Liver (tissue), 9 donors: ENCODE data around the gene RASSF8. TPM values are rescaled to one million over a fixed set of nuclear protein-coding genes. Genes with fewer than 3 reads are reported as not detected.

ENCODE experiments used
- DNase-seq: peaks from one replicate; pipeline ENCODE4 v3.0.0-alpha.2; 2017; ENCODE audit warnings: low spot score
- H3K27ac ChIP-seq, 2 donors: one replicate each; pipeline ENCODE4 v1.7.0; 2013; ENCODE audit warnings: inconsistent platforms in 2 of 2, low read length in 2 of 2, control low read depth in 1 of 2, low read depth in 1 of 2, mild to moderate bottlenecking in 1 of 2
- H3K27me3 ChIP-seq, 4 donors: one replicate each; pipeline versions ENCODE4 v1.6.1 to v1.7.0; 2013; ENCODE audit warnings: low read length in 3 of 4, inconsistent platforms in 1 of 4, mild to moderate bottlenecking in 1 of 4, moderate library complexity in 1 of 4; ENCODE audit not compliant: control insufficient read depth in 4 of 4, insufficient read depth in 4 of 4
- H3K36me3 ChIP-seq, 4 donors: one replicate each; pipeline versions ENCODE4 v1.6.1 to v1.7.0; 2013; ENCODE audit warnings: low read length in 3 of 4, mild to moderate bottlenecking in 3 of 4, low read depth in 1 of 4, moderate library complexity in 1 of 4; ENCODE audit not compliant: control insufficient read depth in 4 of 4, insufficient read depth in 3 of 4
- H3K4me1 ChIP-seq, 4 donors: one replicate each; pipeline versions ENCODE4 v1.6.1 to v1.7.0; 2013; ENCODE audit warnings: low read length in 3 of 4, mild to moderate bottlenecking in 3 of 4, moderate library complexity in 1 of 4; ENCODE audit not compliant: control insufficient read depth in 4 of 4, insufficient read depth in 4 of 4
- H3K4me3 ChIP-seq, 3 donors: one replicate each; pipeline versions ENCODE4 v1.6.1 to v1.7.0; 2013; ENCODE audit warnings: low read length in 3 of 3, control low read depth in 1 of 3, low read depth in 1 of 3, mild to moderate bottlenecking in 1 of 3
- H3K9ac ChIP-seq, 2 donors: one replicate each; pipeline ENCODE4 v1.7.0; 2013; ENCODE audit warnings: low read length in 2 of 2, mild to moderate bottlenecking in 2 of 2, moderate library complexity in 2 of 2, control low read depth in 1 of 2, low read depth in 1 of 2
- H3K9me3 ChIP-seq, 4 donors: one replicate each; pipeline versions ENCODE4 v1.6.1 to v1.7.0; 2013; ENCODE audit warnings: low read length in 3 of 4; ENCODE audit not compliant: control insufficient read depth in 4 of 4
- EGR1 ChIP-seq, 2 donors: IDR thresholded peaks; 2 replicates each; pipeline ENCODE4 v1.6.1; 2016 to 2018; ENCODE audit warnings: antibody characterized with exemption in 2 of 2, low read depth in 2 of 2
- FOXA1 ChIP-seq: IDR thresholded peaks from 2 replicates; pipeline ENCODE4 v1.6.1; 2016; ENCODE audit warnings: antibody characterized with exemption
- FOXA2 ChIP-seq: IDR thresholded peaks from 2 replicates; pipeline ENCODE4 v1.6.1; 2016; ENCODE audit warnings: antibody characterized with exemption
- GABPA ChIP-seq, 2 donors: IDR thresholded peaks in 1 of 2; conservative IDR thresholded peaks in 1 of 2; 2 replicates each; pipeline ENCODE4 v1.6.1; 2016; ENCODE audit warnings: antibody characterized with exemption in 2 of 2, mild to moderate bottlenecking in 1 of 2, moderate library complexity in 1 of 2
- HNF4A ChIP-seq, 2 donors: conservative IDR thresholded peaks; 2 replicates each; pipeline ENCODE4 v1.6.1; 2016; ENCODE audit warnings: antibody characterized with exemption in 2 of 2, mild to moderate bottlenecking in 2 of 2
- HNF4G ChIP-seq: IDR thresholded peaks from 2 replicates; pipeline ENCODE4 v1.6.1; 2016; ENCODE audit warnings: antibody characterized with exemption
- JUND ChIP-seq, 2 donors: IDR thresholded peaks; 2 replicates each; pipeline ENCODE4 v1.6.1; 2016; ENCODE audit warnings: antibody characterized with exemption in 2 of 2
- NR2F2 ChIP-seq: IDR thresholded peaks from 2 replicates; pipeline ENCODE4 v1.6.1; 2016; ENCODE audit warnings: antibody characterized with exemption
- RAD21 ChIP-seq, 2 donors: IDR thresholded peaks; 2 replicates each; pipeline ENCODE4 v1.6.1; 2016; ENCODE audit warnings: antibody characterized with exemption in 2 of 2, mild to moderate bottlenecking in 2 of 2
- RXRA ChIP-seq, 2 donors: IDR thresholded peaks; 2 replicates each; pipeline ENCODE4 v1.6.1; 2017 to 2018; ENCODE audit warnings: antibody characterized with exemption in 2 of 2, mild to moderate bottlenecking in 1 of 2
- SP1 ChIP-seq: IDR thresholded peaks from 2 replicates; pipeline ENCODE4 v1.6.1; 2018; ENCODE audit warnings: antibody characterized with exemption, mild to moderate bottlenecking
- TAF1 ChIP-seq: conservative IDR thresholded peaks from 2 replicates; pipeline ENCODE4 v1.6.1; 2016; ENCODE audit warnings: antibody characterized with exemption, mild to moderate bottlenecking
- WGBS: extraction: QIAGEN DNeasy Blood & Tissue Kit; methylation state at CpG from one replicate; pipeline ENCODE4 v1.1.7; 2013; 5-methylcytosine and 5-hydroxymethylcytosine counted together
- polyA plus RNA-seq, 2 donors: library from polyadenylated mRNA; stranded (reverse) in 1 of 2; unstranded in 1 of 2; fragments of 200-250 nt in 1 of 2; fragments of >200 nt in 1 of 2; fragmentation: Nextera tagmentation in 1 of 2; extraction: Ambion mirVana in 1 of 2; gene quantifications; one replicate each; pipeline versions ENCODE4 v1.2.1 to v1.2.3, GENCODE V29; 2013 to 2015
- total RNA-seq, 2 donors: library from RNA; depleted of rRNA; stranded (reverse); fragments of >200 nt; gene quantifications; one replicate each; pipeline ENCODE4 v1.2.3, GENCODE V29; 2014
- TF ChIP-seq, protein P1 (sequence below): IDR thresholded peaks from 2 replicates; pipeline ENCODE4 v1.6.1; 2016; ENCODE audit warnings: antibody characterized with exemption, mild to moderate bottlenecking
- TF ChIP-seq, protein P2 (sequence below): IDR thresholded peaks from 2 replicates; pipeline ENCODE4 v1.6.1; 2016; ENCODE audit warnings: antibody characterized with exemption
- TF ChIP-seq, protein P3 (sequence below): IDR thresholded peaks from 2 replicates; pipeline ENCODE4 v1.6.1; 2016; ENCODE audit warnings: antibody characterized with exemption
- TF ChIP-seq, protein P4 (sequence below): IDR thresholded peaks from 2 replicates; pipeline ENCODE4 v1.6.1; 2016; ENCODE audit warnings: antibody characterized with exemption
- TF ChIP-seq, protein P5 (sequence below): fragments of 150-350 bp; IDR thresholded peaks from 2 replicates; pipeline ENCODE4 v1.5.1; 2017; ENCODE audit warnings: improper control_type of control experiment, low read depth, low read length; ENCODE audit not compliant: missing input control
- donor health status: healthy.
- donor health status: healthy.
- donor health status: healthy.
- donor health status: healthy.
- donor health status: healthy.

Gene RASSF8
- total and polyA plus RNA-seq, 4 donors: 1.7 to 9.4 (median 3.3) TPM

DNA sequence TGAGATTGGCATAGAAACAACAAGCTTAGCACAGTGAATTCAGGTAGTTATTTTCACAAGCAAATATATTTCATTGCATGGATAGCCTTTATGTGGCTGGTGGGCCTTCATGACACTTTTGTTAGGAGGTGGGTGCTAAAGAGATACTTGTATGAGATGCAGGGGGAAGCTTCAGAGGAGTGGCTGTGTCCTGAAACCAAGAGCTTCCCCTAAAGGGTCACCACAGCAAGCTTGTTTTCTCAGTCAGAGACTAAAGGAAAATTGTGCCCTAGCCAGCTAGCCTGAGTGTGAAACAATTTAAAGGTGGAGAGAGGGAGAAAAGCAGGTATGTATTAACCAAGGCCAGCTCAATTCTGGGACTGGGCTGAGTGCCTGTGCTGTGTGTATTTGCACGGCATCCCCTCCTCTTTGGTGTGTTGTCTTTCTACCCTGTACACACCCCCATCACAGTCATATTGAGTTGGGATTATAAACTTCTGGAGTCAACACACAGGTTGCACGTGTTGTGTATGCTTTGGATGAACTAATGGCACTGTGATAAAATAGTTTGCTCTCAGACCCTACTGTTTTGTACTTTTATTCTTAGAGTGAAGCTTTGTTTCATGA is 79.2 kb downstream of the RASSF8 start:
- TF ChIP-seq NR2F2 (no peak), JUND (IDR thresholded peaks at IDR 0.05) (no peak), HNF4G (no peak), SP1 (no peak), TAF1 (no peak), FOXA2 (no peak), RAD21 (IDR thresholded peaks at IDR 0.05) (no peak), GABPA (IDR thresholded peaks at IDR 0.05 in 1 of 2, conservative IDR thresholded peaks at IDR 0.05 in 1 of 2) (no peak), RXRA (IDR thresholded peaks at IDR 0.05) (no peak), FOXA1 (no peak), EGR1 (IDR thresholded peaks at IDR 0.05; ENCODE audit: low read depth in 2 of 2) (no peak)
- TF ChIP-seq, protein P1, sequence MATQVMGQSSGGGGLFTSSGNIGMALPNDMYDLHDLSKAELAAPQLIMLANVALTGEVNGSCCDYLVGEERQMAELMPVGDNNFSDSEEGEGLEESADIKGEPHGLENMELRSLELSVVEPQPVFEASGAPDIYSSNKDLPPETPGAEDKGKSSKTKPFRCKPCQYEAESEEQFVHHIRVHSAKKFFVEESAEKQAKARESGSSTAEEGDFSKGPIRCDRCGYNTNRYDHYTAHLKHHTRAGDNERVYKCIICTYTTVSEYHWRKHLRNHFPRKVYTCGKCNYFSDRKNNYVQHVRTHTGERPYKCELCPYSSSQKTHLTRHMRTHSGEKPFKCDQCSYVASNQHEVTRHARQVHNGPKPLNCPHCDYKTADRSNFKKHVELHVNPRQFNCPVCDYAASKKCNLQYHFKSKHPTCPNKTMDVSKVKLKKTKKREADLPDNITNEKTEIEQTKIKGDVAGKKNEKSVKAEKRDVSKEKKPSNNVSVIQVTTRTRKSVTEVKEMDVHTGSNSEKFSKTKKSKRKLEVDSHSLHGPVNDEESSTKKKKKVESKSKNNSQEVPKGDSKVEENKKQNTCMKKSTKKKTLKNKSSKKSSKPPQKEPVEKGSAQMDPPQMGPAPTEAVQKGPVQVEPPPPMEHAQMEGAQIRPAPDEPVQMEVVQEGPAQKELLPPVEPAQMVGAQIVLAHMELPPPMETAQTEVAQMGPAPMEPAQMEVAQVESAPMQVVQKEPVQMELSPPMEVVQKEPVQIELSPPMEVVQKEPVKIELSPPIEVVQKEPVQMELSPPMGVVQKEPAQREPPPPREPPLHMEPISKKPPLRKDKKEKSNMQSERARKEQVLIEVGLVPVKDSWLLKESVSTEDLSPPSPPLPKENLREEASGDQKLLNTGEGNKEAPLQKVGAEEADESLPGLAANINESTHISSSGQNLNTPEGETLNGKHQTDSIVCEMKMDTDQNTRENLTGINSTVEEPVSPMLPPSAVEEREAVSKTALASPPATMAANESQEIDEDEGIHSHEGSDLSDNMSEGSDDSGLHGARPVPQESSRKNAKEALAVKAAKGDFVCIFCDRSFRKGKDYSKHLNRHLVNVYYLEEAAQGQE: no peak
- TF ChIP-seq, protein P2, sequence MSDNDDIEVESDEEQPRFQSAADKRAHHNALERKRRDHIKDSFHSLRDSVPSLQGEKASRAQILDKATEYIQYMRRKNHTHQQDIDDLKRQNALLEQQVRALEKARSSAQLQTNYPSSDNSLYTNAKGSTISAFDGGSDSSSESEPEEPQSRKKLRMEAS: no peak
- TF ChIP-seq, protein P3, sequence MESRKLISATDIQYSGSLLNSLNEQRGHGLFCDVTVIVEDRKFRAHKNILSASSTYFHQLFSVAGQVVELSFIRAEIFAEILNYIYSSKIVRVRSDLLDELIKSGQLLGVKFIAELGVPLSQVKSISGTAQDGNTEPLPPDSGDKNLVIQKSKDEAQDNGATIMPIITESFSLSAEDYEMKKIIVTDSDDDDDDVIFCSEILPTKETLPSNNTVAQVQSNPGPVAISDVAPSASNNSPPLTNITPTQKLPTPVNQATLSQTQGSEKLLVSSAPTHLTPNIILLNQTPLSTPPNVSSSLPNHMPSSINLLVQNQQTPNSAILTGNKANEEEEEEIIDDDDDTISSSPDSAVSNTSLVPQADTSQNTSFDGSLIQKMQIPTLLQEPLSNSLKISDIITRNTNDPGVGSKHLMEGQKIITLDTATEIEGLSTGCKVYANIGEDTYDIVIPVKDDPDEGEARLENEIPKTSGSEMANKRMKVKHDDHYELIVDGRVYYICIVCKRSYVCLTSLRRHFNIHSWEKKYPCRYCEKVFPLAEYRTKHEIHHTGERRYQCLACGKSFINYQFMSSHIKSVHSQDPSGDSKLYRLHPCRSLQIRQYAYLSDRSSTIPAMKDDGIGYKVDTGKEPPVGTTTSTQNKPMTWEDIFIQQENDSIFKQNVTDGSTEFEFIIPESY: no peak
- TF ChIP-seq, protein P4, sequence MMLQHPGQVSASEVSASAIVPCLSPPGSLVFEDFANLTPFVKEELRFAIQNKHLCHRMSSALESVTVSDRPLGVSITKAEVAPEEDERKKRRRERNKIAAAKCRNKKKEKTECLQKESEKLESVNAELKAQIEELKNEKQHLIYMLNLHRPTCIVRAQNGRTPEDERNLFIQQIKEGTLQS: no peak
- Histone ChIP-seq H3K4me1 (peaks cover 0 to 3% (median 0%) of the 10 kb centered on the region in 4 donors), H3K4me3 (no peak overlapping the region), H3K9me3 (no peaks in the 10 kb centered on the region), H3K27me3 (no peaks in the 10 kb centered on the region), H3K36me3 (no peaks in the 10 kb centered on the region), H3K9ac (no peak overlapping the region), H3K27ac (no peak overlapping the region)
- 73% methylated on average over 2 of the region's 2 CpGs for WGBS
- DNase-seq: no peak

DNA sequence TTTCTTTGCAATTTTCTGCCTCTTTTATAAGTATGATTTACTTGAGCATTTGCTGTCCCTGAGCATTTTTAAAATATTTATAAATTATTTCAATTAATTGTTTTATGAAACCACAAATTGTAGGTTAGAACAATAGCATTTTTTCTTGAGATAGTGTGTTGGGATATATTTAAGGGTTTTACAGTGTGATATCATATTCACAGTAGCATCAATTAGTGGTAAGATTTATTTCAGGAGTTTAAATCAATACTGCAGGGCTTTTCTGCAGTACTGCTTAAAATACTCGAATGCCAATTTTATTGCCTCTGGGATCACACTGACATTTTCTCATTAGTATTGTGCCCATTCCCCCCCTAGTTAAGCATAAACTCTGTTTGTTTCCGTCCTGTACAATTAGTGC is 84.2 kb downstream of the RASSF8 start:
- WGBS: 88% methylated on average over 2 of the region's 2 CpGs
- H3K9ac ChIP-seq: no peak overlapping the region
- H3K9me3 ChIP-seq: no peaks in the 10 kb centered on the region
- no peak for DNase-seq
- no peaks in the 10 kb centered on the region for H3K27me3 ChIP-seq
- H3K4me1 ChIP-seq: peaks cover 0 to 2% (median 0%) of the 10 kb centered on the region in 4 donors
- no peaks in the 10 kb centered on the region for H3K36me3 ChIP-seq
- H3K27ac ChIP-seq: no peak overlapping the region
- H3K4me3 ChIP-seq: no peak overlapping the region
- TF ChIP-seq JUND (IDR thresholded peaks at IDR 0.05) (no peak), GABPA (IDR thresholded peaks at IDR 0.05 in 1 of 2, conservative IDR thresholded peaks at IDR 0.05 in 1 of 2) (no peak), FOXA2 (no peak), FOXA1 (no peak), HNF4A (conservative IDR thresholded peaks at IDR 0.05) (no peak), RAD21 (IDR thresholded peaks at IDR 0.05) (no peak)
- TF ChIP-seq, protein P4: no peak
- TF ChIP-seq, protein P2: no peak
- TF ChIP-seq, protein P1: no peak
- TF ChIP-seq, protein P5, sequence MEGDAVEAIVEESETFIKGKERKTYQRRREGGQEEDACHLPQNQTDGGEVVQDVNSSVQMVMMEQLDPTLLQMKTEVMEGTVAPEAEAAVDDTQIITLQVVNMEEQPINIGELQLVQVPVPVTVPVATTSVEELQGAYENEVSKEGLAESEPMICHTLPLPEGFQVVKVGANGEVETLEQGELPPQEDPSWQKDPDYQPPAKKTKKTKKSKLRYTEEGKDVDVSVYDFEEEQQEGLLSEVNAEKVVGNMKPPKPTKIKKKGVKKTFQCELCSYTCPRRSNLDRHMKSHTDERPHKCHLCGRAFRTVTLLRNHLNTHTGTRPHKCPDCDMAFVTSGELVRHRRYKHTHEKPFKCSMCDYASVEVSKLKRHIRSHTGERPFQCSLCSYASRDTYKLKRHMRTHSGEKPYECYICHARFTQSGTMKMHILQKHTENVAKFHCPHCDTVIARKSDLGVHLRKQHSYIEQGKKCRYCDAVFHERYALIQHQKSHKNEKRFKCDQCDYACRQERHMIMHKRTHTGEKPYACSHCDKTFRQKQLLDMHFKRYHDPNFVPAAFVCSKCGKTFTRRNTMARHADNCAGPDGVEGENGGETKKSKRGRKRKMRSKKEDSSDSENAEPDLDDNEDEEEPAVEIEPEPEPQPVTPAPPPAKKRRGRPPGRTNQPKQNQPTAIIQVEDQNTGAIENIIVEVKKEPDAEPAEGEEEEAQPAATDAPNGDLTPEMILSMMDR: no peak
